SU-DHL-6 (cell line): ENCODE data around the gene ZSCAN10.

Experiments
- CTCF ChIP-seq: fragments of 200-600 bp; sonication (generic); IDR thresholded peaks from one replicate; pipeline ENCODE4 v1.5.1; 2017; ENCODE audit warnings: antibody characterized with exemption, mild to moderate bottlenecking, low read length, moderate library complexity; ENCODE audit not compliant: insufficient read depth, poor library complexity, severe bottlenecking
- EZH2phosphoT487 ChIP-seq: fragments of 200-600 bp; sonication (generic), shearing (Covaris generic); conservative IDR thresholded peaks from 2 replicates; pipeline ENCODE4 v1.6.1; 2018; ENCODE audit warnings: mild to moderate bottlenecking, antibody characterized with exemption, low read length, moderate library complexity, mixed read lengths

- TF ChIP-seq CTCF (no peak), EZH2phosphoT487 (no peak)
These were observed 46.1 kb upstream of the ZSCAN10 start for GRCh38 chr16:3145151-3145550.
